Esophagus squamous epithelium (tissue), 4 donors: ENCODE data around the gene OGFOD2.

Source experiments
- CTCF ChIP-seq, 6 experiments: fragments of 450-650 bp in 4 of 6; fragments of 200-600 bp in 2 of 6; sonication (generic) in 2 of 6; IDR thresholded peaks; one replicate each; pipeline ENCODE4 v1.5.1; 2016 to 2019; ENCODE audit warnings: antibody characterized with exemption in 6 of 6, mild to moderate bottlenecking in 4 of 6, moderate library complexity in 4 of 6
- POLR2A ChIP-seq, 4 donors: fragments of 450-650 bp; IDR thresholded peaks; one replicate each; pipeline ENCODE4 v1.6.1; 2017; ENCODE audit warnings: antibody characterized with exemption in 4 of 4, mild to moderate bottlenecking in 4 of 4, moderate library complexity in 3 of 4

DNA sequence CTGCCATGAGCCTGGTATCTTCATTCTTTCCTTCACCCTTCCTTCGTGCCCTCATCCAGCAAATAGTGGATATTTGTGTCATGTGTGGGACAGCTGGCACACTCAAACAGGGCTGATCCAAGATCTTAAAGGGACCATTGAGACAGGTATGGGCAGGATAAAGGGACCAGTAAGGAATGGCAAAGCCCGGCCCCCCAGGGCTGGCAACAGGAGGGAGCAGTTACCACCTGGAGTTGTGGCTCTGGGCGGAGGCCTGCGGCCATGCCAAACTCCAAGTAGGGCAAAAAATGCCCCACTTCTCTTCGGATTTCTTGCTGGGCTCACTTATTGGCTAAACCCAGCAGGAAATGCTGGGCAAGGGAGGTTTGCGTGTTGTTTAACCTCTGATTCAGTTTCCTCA is 2.1 kb downstream of the OGFOD2 start:
- TF ChIP-seq CTCF (IDR thresholded peaks at IDR 0.05) (no peak), POLR2A (IDR thresholded peaks at IDR 0.05) (no peak)
